ENCODE measurements around the gene SCLT1. TPM values are rescaled to one million over a fixed set of nuclear protein-coding genes. Genes with fewer than 3 reads are reported as not detected.

The SCLT1 gene
- total RNA-seq, 1 donor from 2014 or later = 28.3 TPM

DNA sequence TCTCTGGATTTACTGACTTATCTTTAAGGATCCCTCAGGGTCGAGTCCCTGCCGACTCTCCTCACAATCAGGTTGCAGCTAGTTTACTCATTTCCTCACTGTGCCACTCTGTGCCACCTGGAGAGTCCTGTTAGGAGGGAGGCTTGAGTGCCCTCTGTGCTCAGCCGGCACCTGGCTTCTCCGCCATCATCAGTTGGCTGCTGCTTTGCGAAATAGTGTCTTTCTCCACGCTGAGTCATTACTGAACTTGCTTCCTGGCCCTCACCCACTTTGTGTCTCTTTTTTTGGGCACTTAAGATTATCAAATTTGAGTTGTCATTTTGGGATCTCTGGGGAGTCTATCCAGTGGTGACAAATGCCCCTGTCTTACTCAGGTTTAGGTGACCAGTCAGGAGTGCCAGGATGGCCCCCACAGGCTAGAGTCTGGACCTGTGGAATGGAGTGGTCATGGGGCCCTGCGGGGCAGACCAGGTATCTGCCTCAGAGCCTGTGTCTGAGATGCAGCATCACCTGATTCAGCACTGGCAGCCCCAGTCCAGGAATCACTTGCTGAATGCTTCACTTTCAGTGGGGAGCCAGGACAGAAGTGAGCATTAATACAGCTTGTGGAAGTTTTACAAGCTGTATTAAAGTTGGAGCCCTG is 246.1 kb downstream of the SCLT1 start:
- intact Hi-C loops (cut with micrococcal nuclease) = no loop called here

DNA sequence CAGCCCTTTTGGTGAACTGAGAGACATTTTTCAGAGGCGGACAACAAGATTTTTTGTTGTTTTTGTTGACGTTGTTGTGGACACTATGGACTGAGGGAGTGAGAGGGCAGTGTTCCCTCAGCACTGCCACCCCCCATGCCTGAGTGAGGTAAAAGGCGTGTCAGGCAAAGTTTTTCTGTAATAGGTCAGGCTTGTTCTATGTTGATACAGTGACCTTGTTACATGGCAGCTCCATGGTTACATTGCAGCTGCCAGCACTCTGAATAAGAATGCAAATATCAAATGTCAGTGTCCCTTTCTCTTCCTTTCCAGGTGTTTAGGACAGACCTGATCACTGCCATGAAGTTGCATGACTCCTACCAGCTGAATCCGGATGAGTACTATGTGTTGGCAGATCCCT is 247.3 kb downstream of the SCLT1 start:
- intact Hi-C loops (cut with micrococcal nuclease) = no loop called here

DNA sequence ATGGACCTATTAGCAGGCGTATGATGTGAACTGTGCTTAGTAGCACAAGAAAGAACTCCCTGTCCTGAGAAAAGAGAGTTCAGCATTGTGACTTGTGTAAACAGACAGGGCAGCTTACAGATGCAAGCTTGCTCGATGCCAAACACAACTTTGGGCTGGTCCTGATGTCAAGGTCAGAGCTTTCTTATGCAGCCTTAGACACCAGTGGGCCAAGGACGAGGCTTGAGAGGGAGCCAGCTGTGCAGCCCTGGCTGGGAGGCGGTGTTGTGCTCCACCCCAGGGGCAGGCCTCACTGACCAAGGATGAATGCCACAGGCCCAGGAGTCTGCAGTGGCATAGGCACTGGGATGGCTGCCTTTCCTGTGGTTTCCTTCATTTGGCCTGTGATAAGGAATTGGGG is 248.4 kb downstream of the SCLT1 start:
- intact Hi-C loops (cut with micrococcal nuclease) = no loop called here

DNA sequence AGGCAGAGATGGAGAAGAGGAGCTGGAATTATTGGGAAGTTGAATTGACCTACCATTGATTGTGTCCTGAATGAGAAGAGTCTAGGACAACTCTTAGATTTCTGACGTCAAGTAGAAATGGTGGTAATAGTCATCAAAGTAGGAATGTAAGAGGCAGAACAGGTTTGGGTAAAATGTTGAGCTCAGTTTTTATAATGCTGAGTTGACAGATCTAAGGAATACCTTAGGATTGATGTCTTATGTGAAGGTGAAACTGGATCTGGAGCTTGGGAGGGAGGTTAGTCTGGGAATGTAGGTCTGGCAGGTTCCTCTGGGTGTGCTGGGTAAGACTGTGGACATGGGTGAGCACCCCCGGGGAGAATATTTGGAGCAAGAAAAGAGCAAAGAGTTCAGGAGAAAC is 251.9 kb downstream of the SCLT1 start:
- intact Hi-C loops (cut with micrococcal nuclease) = no loop called here

DNA sequence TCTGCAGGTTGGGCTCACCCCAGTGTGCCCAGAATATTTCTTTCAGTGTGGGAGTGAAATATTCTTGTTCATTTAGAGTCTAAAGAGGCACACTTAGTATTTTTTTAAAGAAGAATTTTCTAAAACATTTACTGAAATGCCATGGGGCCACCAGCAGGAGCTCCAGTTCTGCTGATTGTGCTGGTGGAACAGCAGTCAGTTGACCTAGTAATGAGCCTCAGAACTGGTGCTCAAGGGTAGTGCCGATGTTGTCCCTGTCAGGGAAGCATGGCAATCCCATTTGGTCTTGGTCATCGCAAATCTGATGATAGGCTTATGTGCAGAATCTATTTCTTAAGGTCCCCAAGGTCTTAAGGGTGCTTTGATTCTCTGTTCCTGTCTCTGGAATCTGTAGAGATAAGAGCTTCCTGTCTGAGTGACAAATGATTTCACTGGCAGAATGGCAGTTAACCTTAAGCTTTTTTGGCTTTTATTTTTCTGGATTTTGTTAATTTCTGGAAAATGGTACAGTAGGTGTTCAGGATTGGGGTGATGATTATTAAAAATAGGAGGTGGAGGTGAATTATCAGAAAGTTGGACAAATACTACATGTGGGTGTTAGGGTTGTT is 252.5 kb downstream of the SCLT1 start:
- intact Hi-C loops (cut with micrococcal nuclease) = no loop called here

DNA sequence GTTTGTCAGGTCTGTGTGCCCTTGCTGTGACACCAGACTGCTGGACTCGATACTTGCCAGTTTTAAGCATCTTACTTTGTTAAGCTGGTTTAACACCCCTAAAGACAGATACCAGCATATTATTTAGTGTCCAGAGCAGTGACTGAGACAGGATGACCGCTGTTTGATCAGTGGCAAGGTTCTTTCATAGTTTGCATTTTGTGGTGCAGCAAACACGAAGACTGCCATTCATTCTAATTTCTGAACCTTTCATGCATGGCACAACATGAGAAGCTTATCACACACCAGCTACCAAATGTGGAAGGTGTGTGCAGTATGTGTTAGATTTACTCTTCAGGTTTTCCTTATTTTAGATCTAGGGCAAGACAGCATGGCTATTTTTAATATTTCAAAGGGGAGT is 255.7 kb downstream of the SCLT1 start:
- intact Hi-C loops (cut with micrococcal nuclease) = no loop called here

DNA sequence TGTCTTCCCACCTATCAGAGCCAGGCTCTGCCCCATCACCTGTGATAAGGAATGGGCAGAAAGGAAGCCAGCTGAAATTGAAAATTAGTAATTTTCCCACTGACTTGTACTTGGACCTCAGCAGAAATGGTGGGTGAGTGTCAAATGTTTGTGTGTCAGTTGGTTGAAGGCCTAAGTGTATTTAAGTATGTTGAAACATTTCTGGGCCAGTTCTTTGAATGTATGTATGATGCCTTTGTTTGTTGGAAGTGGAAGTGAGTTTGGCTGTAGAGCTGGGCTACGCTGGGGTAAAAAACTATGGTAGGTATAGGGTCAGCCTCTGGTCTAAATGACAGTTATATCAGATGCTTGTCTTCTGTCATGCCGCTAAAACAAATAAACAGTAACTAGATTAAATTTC is 256.1 kb downstream of the SCLT1 start:
- intact Hi-C loops (cut with micrococcal nuclease) = no loop called here

DNA sequence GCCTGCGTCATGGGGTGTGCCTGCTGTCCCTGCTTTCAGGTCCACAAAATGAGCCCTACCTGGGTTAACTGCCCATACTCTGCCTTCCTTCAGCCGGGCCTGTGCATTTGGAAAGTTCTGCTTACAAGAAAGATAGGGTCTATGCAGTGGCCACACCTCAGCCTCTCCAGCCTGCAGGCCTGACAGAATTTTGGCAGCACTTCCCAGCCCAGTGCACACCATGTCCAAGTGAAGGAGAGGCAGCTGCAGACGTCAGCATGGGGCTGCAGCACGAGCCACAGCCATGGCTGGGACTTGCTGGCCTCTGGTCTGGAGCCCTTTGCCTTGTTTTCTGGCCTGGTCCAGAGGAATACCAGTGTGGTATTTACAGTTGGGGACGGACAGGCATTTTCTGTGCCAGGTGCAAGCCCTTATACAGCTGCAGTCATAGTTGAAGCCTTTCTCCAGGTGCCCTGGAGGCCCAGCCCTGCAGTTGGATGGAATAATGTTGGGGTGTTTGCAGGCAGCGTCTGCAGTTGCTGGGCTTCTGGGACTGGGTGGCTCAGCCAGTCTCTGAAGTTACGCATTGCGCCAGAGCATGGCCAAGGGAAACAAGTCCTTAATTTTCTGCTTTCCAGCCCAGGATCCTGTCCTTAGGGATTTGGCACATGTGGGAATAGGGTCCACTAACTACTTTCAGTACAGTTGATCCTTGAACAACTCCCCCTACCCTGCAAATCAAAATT is 257.7 kb downstream of the SCLT1 start:
- intact Hi-C loops (cut with micrococcal nuclease) = no loop called here

Other genes starting within 250 kb of the SCLT1 start
- 13.7 and 15.1 TPM in 2 replicates for gene C4orf33, start 2.6 kb upstream of the SCLT1 start, total RNA-seq